Measurements from ENCODE around the gene NME5. TPM values are rescaled to one million over a fixed set of nuclear protein-coding genes. Genes with fewer than 3 reads are reported as not detected.

NME5 gene
- total and polyA plus RNA-seq, 2 donors (not counting 1 experiment from before 2014, with no cell fraction given), result 1.8 to 2.5 TPM

DNA sequence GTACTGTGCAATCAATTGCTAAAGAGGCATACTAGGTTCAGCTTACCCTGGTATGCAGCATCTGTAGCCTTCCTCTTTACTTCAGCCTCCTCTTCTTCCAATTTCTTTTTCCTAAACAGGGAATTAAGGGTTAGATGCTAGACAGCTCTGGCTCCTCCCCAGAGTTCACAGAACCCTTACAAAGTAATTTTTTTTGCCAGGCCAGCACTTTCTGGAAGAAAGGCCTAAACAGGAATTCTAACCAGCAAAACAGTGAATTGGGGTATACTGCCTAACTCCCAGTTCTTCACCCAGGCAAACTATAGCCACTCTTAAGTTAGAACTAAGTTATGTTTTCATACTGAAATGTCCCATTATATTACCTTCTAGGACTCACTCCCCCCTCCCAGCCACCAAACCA, 31.1 kb upstream of the NME5 start:
- H2AFZ ChIP-seq (ENCODE audit: low read length), result no peak overlapping the region
- no peak overlapping the region for H3K4me2 ChIP-seq (ENCODE audit: extremely low read depth, insufficient read depth, low read length)
- H3K27me3 ChIP-seq (ENCODE audit: control insufficient read depth, insufficient read depth, low read length), result no peaks in the 10 kb centered on the region
- H3K79me2 ChIP-seq (ENCODE audit: control insufficient read depth, insufficient read depth, low read length), result peaks cover 7% of the 10 kb centered on the region
- no peaks in the 10 kb centered on the region for H3K4me1 ChIP-seq (ENCODE audit: control insufficient read depth, extremely low read depth, insufficient read depth, low read length)
- no peak overlapping the region for H3K4me3 ChIP-seq (replicated peaks in 1 of 4; ENCODE audit: control extremely low read depth in 1 of 4, insufficient read depth in 1 of 4, low read depth in 3 of 4, low read length in 4 of 4)
- no peak for TF ChIP-seq CTCF (conservative IDR thresholded peaks at IDR 0.05 in 1 of 2, IDR thresholded peaks at IDR 0.05 in 1 of 2; ENCODE audit: low read depth in 1 of 2, low read length in 2 of 2)
- no peak for TF ChIP-seq EZH2 (IDR thresholded peaks at IDR 0.05; ENCODE audit: low read length, missing control alignments)
- no peaks in the 10 kb centered on the region for H4K20me1 ChIP-seq (ENCODE audit: control insufficient read depth, extremely low read depth, insufficient read depth, low read length)
- no peak overlapping the region for H3K27ac ChIP-seq (ENCODE audit: insufficient read depth, low read length)
- peaks cover 17% of the 10 kb centered on the region for H3K36me3 ChIP-seq (ENCODE audit: control insufficient read depth, insufficient read depth, low read length)
- no peak overlapping the region for H3K9ac ChIP-seq (ENCODE audit: insufficient read depth, low read length)
- no peaks in the 10 kb centered on the region for H3K9me3 ChIP-seq (ENCODE audit: control insufficient read depth, insufficient read depth, low read depth, low read length)
- no peak for DNase-seq (ENCODE audit: low read depth in 2 of 2)

DNA sequence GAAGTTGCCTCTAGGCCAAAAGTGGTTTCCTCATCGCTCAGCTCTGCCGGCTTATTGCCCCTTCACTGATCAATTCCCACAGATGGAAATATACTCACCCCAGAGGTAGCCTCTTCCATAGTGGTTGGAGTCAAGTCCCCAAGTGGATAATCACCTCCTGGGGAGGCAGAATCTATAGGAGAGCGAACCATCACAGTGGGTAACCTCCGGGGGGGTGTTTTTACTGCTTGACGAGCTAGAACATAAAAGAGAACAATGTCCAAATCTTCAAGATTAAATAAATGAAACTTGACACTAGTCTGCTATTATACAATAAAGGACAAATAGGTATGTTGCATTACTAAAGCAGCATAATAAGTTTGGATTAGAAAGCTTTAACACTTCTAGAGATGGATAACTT, 29.9 kb upstream of the NME5 start:
- H4K20me1 ChIP-seq (ENCODE audit: control insufficient read depth, extremely low read depth, insufficient read depth, low read length), result no peaks in the 10 kb centered on the region

DNA sequence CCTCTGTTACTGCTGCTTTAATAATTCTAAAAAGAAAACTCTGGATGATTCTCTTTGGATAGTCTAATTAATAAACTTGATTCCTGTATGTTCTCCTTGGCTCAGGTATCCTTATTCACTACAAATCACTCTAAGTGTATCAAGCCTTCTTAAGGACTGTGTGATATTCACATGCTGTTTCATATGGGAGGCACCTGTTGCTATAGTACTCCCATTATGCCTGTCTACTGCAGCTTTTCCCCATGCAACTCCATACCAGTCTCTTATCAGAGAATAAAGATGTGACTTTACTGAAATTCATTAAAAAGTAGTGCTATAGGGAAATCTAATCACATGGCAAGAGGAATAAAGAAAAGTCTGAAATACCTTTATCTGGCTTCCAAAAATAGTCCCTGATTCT, 24.5 kb upstream of the NME5 start:
- H3K9ac ChIP-seq (ENCODE audit: insufficient read depth, low read length), result no peak overlapping the region
- no peaks in the 10 kb centered on the region for H3K27me3 ChIP-seq (ENCODE audit: control insufficient read depth, insufficient read depth, low read length)
- H3K36me3 ChIP-seq (ENCODE audit: control insufficient read depth, insufficient read depth, low read length), result peaks cover 33% of the 10 kb centered on the region
- H4K20me1 ChIP-seq (ENCODE audit: control insufficient read depth, extremely low read depth, insufficient read depth, low read length), result no peaks in the 10 kb centered on the region
- DNase-seq (ENCODE audit: low read depth in 2 of 2), result no peak
- no peaks in the 10 kb centered on the region for H3K9me3 ChIP-seq (ENCODE audit: control insufficient read depth, insufficient read depth, low read depth, low read length)
- TF ChIP-seq EZH2 (IDR thresholded peaks at IDR 0.05; ENCODE audit: low read length, missing control alignments) (no peak), CTCF (conservative IDR thresholded peaks at IDR 0.05 in 1 of 2, IDR thresholded peaks at IDR 0.05 in 1 of 2; ENCODE audit: low read depth in 1 of 2, low read length in 2 of 2) (no peak)
- no peaks in the 10 kb centered on the region for H3K79me2 ChIP-seq (ENCODE audit: control insufficient read depth, insufficient read depth, low read length)
- H3K27ac ChIP-seq (ENCODE audit: insufficient read depth, low read length), result no peak overlapping the region
- H3K4me3 ChIP-seq (replicated peaks in 1 of 4; ENCODE audit: control extremely low read depth in 1 of 4, insufficient read depth in 1 of 4, low read depth in 3 of 4, low read length in 4 of 4), result no peak overlapping the region
- H3K4me2 ChIP-seq (ENCODE audit: extremely low read depth, insufficient read depth, low read length), result no peak overlapping the region
- no peak overlapping the region for H2AFZ ChIP-seq (ENCODE audit: low read length)
- H3K4me1 ChIP-seq (ENCODE audit: control insufficient read depth, extremely low read depth, insufficient read depth, low read length), result no peaks in the 10 kb centered on the region

More for the DNA sequence above, 29.9 kb upstream of the NME5 start:
- TF ChIP-seq EZH2 (IDR thresholded peaks at IDR 0.05; ENCODE audit: low read length, missing control alignments) (no peak), CTCF (conservative IDR thresholded peaks at IDR 0.05 in 1 of 2, IDR thresholded peaks at IDR 0.05 in 1 of 2; ENCODE audit: low read depth in 1 of 2, low read length in 2 of 2) (no peak)
- Histone ChIP-seq H3K4me2 (ENCODE audit: extremely low read depth, insufficient read depth, low read length) (no peak overlapping the region), H3K79me2 (ENCODE audit: control insufficient read depth, insufficient read depth, low read length) (peaks cover 3% of the 10 kb centered on the region), H3K36me3 (ENCODE audit: control insufficient read depth, insufficient read depth, low read length) (peaks cover 21% of the 10 kb centered on the region), H3K4me1 (ENCODE audit: control insufficient read depth, extremely low read depth, insufficient read depth, low read length) (no peaks in the 10 kb centered on the region), H3K27me3 (ENCODE audit: control insufficient read depth, insufficient read depth, low read length) (no peaks in the 10 kb centered on the region), H3K27ac (ENCODE audit: insufficient read depth, low read length) (no peak overlapping the region), H3K4me3 (replicated peaks in 1 of 4; ENCODE audit: control extremely low read depth in 1 of 4, insufficient read depth in 1 of 4, low read depth in 3 of 4, low read length in 4 of 4) (no peak overlapping the region), H3K9ac (ENCODE audit: insufficient read depth, low read length) (no peak overlapping the region), H2AFZ (ENCODE audit: low read length) (no peak overlapping the region), H3K9me3 (ENCODE audit: control insufficient read depth, insufficient read depth, low read depth, low read length) (no peaks in the 10 kb centered on the region)
- no peak for DNase-seq (ENCODE audit: low read depth in 2 of 2)
